ENCODE results near the gene PCYOX1L. TPM values are rescaled to one million over a fixed set of nuclear protein-coding genes. Genes with fewer than 3 reads are reported as not detected.

Gene PCYOX1L
- polyA plus RNA-seq, 3 donors from 2014 or later = 3.7 to 8.7 (median 6.8) TPM

DNA sequence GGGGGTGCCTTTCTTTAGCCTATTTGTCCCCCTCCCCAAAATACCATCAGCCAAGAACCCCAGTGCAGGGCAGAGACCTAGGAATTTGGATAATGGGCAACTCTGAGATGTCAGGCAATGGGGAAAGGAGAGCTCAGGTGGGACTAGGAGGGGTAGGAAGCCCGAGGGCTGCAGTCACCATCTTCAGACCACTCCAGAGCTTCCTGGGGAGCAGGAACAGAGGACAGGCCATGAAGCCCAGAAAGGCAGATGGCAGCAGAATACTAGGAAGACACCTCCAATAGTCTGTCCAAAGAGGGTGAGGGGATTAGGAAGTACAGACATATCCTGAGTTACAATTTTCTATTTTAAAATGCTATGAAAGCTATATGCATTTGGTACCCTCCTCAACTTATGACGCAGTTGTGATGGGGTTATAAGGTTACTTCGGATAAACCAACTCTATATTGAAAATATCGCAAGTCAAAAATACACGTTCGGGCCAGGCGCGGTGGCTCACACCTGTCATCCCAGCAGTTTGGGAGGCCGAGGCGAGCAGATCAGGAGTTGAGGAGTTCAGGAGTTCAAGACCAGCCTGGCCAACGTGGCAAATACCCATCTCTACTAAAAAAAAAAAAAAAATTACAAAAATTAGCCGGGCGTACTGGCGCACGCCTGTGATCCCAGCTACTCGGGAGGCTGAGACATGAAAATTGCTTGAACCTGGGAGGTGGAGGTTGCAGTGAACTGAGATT lies 55.8 kb downstream of the PCYOX1L start:
- no peak overlapping the region for H3K27ac Mint-ChIP-seq
- DNase-seq = no peak
- no peaks in the 10 kb centered on the region for H3K4me1 Mint-ChIP-seq
- no peaks in the 10 kb centered on the region for H3K27me3 Mint-ChIP-seq (ENCODE audit: low read depth in 3 of 3)
- no peaks in the 10 kb centered on the region for H3K36me3 Mint-ChIP-seq
- H3K9me3 Mint-ChIP-seq = no peaks in the 10 kb centered on the region
- H3K4me3 Mint-ChIP-seq = no peak overlapping the region

DNA sequence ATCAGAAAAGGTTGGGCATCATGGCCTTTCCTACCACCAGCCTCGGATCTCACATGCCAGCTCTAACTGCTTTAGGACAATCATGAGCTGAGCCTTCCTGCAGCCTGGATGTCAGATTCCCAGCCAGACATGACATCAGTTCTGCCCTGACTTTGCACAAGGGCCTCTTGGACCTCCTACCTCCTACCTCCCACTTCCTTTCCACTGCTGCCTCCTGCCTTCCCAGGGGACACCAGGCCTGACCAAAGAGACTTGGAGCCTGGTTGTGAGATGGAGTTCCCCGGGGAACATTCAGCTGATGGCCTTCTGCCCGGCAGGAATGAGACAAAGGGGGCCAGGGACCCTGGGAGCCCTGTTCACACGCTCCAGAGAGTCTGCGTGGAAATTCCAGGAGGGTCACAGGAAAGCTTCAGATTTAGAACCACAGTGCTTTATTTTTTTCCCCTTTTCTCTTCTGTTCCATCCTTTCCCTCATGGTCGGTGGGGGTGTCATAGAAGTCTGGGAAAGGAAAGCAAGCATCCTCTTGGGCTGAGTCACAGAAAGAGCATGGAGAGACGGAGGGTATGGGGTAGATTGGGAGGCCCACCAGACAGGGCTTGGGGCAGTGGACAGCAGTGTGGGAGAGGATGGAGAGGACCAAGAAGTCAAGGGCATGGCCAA lies 56.7 kb downstream of the PCYOX1L start:
- no peak overlapping the region for H3K27ac Mint-ChIP-seq
- H3K4me3 Mint-ChIP-seq = no peak overlapping the region
- peaks cover 0 to 1% (median 0%) of the 10 kb centered on the region in 3 donors for H3K27me3 Mint-ChIP-seq (ENCODE audit: low read depth in 3 of 3)
- H3K9me3 Mint-ChIP-seq = no peaks in the 10 kb centered on the region
- DNase-seq = no peak
- H3K36me3 Mint-ChIP-seq = no peaks in the 10 kb centered on the region
- no peaks in the 10 kb centered on the region for H3K4me1 Mint-ChIP-seq

DNA sequence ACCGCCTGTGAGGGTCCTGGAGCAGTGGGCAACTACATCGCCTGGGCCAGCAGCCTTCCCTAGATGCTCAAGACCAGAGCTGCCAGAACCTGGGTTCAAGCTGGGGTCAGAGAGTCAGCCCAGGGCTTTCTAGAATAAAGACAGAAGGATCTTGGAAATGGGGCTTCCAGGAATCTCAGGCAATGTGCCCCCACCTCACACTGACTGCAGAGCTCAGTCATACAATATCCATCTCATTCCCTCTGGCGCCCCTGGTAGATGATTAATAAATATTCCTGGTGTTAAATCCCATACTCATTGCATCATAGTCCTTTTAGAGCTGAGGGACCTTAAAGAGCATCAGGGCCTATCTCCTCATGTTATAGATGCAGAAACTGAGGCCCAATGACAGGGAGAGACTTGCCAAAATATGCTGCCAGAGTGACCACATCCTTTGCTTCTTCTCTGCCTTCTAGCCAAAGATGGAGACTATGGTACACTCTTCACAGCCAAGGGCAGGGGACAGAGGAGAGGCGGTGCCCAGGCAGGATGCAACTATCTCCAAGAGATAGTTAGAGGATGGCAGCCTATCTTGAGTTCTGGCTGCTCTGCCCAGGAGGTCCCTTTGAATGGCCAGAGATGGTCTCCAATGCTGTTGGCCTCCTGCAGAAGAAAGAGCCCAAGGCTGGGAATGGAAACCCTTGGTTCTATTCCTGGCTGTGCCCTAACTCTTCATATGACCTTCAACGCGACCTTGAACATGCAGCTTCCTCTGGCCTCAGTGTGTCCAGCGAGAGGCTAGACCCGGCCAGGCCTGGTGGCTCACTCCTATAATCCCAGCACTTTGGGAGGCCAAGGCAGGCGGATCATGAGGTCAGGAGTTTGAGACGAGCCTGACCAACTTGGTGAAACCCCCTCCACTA lies 57.5 kb downstream of the PCYOX1L start:
- Mint-ChIP-seq H3K27ac (no peak overlapping the region), H3K9me3 (no peaks in the 10 kb centered on the region), H3K27me3 (ENCODE audit: low read depth in 3 of 3) (peaks cover 0 to 1% (median 0%) of the 10 kb centered on the region in 3 donors), H3K4me1 (no peaks in the 10 kb centered on the region), H3K36me3 (no peaks in the 10 kb centered on the region), H3K4me3 (no peak overlapping the region)
- DNase-seq = no peak

DNA sequence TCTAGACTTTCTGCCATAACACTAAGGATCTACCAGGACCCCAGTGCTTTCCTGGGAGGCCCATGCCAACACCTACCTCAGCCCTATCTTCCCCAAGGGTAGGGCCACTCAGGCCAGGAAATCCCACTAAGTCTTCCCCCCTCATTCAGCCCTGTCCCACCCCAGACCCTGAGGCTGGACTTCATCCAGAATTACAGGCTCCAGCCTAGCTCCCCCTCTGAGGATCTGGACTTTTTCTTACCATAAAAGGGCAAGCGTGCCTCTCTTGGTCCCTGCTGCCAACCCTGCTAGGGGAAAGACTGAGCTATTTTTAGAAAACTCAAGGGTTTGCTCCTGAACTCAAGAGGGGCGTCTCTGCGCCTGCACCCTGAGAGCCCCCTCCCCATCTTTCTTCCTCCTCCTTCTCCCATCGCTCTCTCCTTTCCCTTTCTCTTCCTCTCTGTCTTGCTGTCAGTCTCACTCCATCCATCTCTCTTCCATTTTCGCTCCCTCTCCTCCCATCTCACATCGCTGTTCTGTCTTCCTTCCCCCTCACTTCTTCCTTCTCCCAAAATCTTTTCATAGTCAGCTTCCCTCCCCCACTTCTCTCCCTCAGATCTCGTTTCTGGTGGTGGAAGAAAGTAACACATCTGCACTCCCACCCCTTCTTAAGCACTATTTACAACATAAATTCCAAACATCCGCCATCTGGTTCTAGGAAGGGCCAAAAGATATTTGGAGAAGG lies 59.3 kb downstream of the PCYOX1L start:
- no peaks in the 10 kb centered on the region for H3K4me1 Mint-ChIP-seq
- H3K27ac Mint-ChIP-seq = no peak overlapping the region
- DNase-seq = no peak
- H3K36me3 Mint-ChIP-seq = no peaks in the 10 kb centered on the region
- no peaks in the 10 kb centered on the region for H3K9me3 Mint-ChIP-seq
- no peak overlapping the region for H3K4me3 Mint-ChIP-seq
- H3K27me3 Mint-ChIP-seq (ENCODE audit: low read depth in 3 of 3) = peaks cover 0 to 1% (median 0%) of the 10 kb centered on the region in 3 donors

DNA sequence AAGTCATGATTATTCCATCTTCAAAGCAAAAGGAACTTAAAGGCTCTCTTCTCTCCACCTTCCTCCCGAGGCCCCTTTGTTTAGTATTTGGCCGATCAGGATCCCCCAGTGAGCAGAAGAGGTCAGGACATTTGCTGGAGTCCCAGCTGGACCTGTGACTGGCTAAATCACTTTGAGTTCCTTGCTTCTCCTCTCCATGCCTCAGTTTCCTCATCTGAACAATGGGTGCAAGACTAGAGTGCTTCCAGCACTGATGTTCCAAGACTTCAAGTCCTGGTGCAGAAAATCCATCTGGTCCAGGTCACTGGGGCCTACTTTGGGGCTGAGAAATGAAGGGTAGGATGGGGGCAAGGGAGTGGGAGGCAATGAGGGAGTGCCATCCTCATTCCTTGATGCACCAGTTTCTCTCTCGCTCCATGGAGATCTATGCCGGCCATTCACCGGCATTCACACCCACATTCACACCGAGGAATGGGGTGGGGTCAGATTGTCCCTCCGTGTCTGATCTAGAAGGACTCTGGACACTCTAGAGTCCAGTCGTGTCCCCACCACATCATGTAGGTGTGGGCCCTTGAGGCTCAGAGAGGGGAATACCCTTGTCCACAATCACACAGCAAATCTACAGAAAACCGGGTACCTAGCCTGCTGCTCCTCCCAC lies 60.0 kb downstream of the PCYOX1L start:
- H3K9me3 Mint-ChIP-seq = no peaks in the 10 kb centered on the region
- DNase-seq = no peak
- H3K36me3 Mint-ChIP-seq = no peaks in the 10 kb centered on the region
- no peak overlapping the region for H3K27ac Mint-ChIP-seq
- H3K4me1 Mint-ChIP-seq = no peaks in the 10 kb centered on the region
- no peak overlapping the region for H3K4me3 Mint-ChIP-seq
- H3K27me3 Mint-ChIP-seq (ENCODE audit: low read depth in 3 of 3) = peaks cover 0 to 1% (median 0%) of the 10 kb centered on the region in 3 donors

DNA sequence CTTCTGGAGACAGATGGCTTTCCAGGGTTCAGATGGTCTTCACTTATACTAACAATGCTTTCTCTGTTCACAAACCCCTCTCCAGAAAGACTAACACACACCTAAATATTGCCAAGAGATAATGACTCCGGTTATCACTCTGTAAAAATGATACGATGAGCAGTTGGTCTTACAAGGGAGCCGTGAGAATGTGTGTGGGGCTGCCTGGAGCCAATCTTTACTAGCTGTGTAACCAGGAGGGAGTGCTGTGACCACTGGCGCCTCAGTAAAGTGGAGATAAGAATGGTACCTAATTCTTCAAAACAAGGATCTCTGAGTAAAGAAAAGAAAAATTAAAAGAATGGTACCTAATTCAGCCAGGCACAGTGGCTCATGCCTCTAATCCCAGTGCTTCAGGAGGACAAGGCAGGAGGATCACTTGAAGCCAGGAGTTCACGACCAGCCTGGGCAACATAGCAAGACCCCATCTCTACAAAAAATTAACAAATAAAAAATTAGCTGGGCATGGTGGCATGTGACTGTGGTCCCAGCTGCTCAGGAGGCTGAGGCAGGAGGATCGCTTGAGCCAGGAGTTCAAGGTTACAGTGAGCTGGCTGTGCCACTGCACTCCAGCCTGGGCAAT lies 61.2 kb downstream of the PCYOX1L start:
- H3K36me3 Mint-ChIP-seq = no peaks in the 10 kb centered on the region
- peaks cover 0 to 1% (median 0%) of the 10 kb centered on the region in 3 donors for H3K27me3 Mint-ChIP-seq (ENCODE audit: low read depth in 3 of 3)
- no peaks in the 10 kb centered on the region for H3K4me1 Mint-ChIP-seq
- no peak overlapping the region for H3K27ac Mint-ChIP-seq
- H3K9me3 Mint-ChIP-seq = no peaks in the 10 kb centered on the region
- DNase-seq = no peak
- H3K4me3 Mint-ChIP-seq = no peak overlapping the region

Other genes with a start within 250 kb of the PCYOX1L start
- under 1 TPM in 2 of 3 donors, not detected in 1; 0.21 to 0.30 TPM for gene ABLIM3, start 216.6 kb upstream of the PCYOX1L start, polyA plus RNA-seq
- gene AFAP1L1, start 86.2 kb upstream of the PCYOX1L start, polyA plus RNA-seq = under 1 TPM in 2 of 3 donors, not detected in 1; 0.28 to 0.83 TPM
- 1 to 10 TPM in 2 of 3 donors, under 1 TPM in 1; 0.88 to 4.5 (median 2.6) TPM for gene GRPEL2, start 12.5 kb upstream of the PCYOX1L start, polyA plus RNA-seq
- gene IL17B, start 21.2 kb downstream of the PCYOX1L start, polyA plus RNA-seq = not detected
- 100 to 1,000 TPM; 106 to 146 (median 134) TPM for gene CSNK1A1, start 193.4 kb downstream of the PCYOX1L start, polyA plus RNA-seq
- gene ARHGEF37, start 223.5 kb downstream of the PCYOX1L start, polyA plus RNA-seq = under 1 TPM in 1 of 3 donors, not detected in 2; 0.47 TPM

Measured in immature natural killer cell (primary cell).